Central memory CD8-positive, alpha-beta T cell (primary cell): ENCODE data around the gene TCF25.
A peak's percentile ranks its signal among the peaks of the same experiment; 100 is the strongest.
"Not testable (repeated sequence)": the region's sequence is repeated elsewhere in the genome, so short reads cannot be mapped to it uniquely, and the experiment has no call there.

ENCODE experiments used
- ATAC-seq: fragments of 150-1000 bp; cut with Tn5 transposase; replicated peaks from 2 replicates; pipeline ENCODE4 v1.10.0; 2022; ENCODE audit warnings: mild to moderate bottlenecking, moderate FRiP score, moderate number of reproducible peaks; ENCODE audit not compliant: poor library complexity, severe bottlenecking; ENCODE audit errors: extremely low read depth
- DNase-seq, 2 donors: peaks; one replicate each; pipeline ENCODE4 v3.0.0; 2021; ENCODE audit warnings: low spot score in 2 of 2
- H3K27ac Mint-ChIP-seq: one replicate; pipeline ENCODE4 v1.8.0; 2022; ENCODE audit warnings: low read depth, mild to moderate bottlenecking, moderate library complexity, mixed read lengths
- H3K27me3 Mint-ChIP-seq: one replicate; pipeline ENCODE4 v1.8.0; 2022; ENCODE audit warnings: mixed read lengths
- H3K36me3 Mint-ChIP-seq: one replicate; pipeline ENCODE4 v1.8.0; 2022; ENCODE audit warnings: mild to moderate bottlenecking, moderate library complexity, mixed read lengths; ENCODE audit not compliant: insufficient read depth
- H3K4me1 Mint-ChIP-seq: one replicate; pipeline ENCODE4 v1.8.0; 2022; ENCODE audit warnings: mixed read lengths
- H3K4me3 Mint-ChIP-seq: one replicate; pipeline ENCODE4 v1.8.0; 2022; ENCODE audit warnings: mild to moderate bottlenecking, moderate library complexity, mixed read lengths
- H3K9me3 Mint-ChIP-seq: one replicate; pipeline ENCODE4 v1.8.0; 2022; ENCODE audit warnings: mixed read lengths

TCF25 gene

GRCh38 chr16:89873109-89873971 lies at the start of gene TCF25:
TCF25 (plus strand) TSS chr16:89873592; CDS start chr16:89873668, 76 bp downstream.
- ATAC-seq (peak; percentile 33), DNase-seq (peak; percentile 68 to 73)
- H3K4me1 Mint-ChIP-seq: peaks cover 11% of the 10 kb centered on the region
- H3K27me3 Mint-ChIP-seq: no peaks in the 10 kb centered on the region
- peak within 1 kb of the TSS; percentile 91 for H3K4me3 Mint-ChIP-seq
- H3K27ac Mint-ChIP-seq: peak within 1 kb of the TSS; percentile 92
- peaks cover 5% of the 10 kb centered on the region for H3K9me3 Mint-ChIP-seq
- peaks cover 31% of the 10 kb centered on the region for H3K36me3 Mint-ChIP-seq

DNA sequence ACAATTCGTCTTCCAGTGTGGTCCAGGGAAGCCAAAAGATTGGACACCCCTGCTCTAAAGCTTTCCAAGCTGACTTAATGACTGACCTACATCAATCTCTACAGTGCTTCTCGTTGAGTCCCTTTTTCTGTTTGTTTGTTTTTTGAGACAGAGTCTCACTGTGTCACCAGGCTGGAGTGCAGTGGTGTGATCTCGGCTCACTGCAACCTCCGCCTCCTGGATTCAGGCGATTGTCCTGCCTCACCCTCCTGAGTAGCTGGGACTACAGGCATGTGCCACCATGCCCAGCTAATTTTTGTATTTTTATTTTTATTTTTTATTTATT lies 49.6 kb upstream of the TCF25 start:
- not testable (repeated sequence) for H3K36me3 Mint-ChIP-seq, H3K27me3 Mint-ChIP-seq, H3K9me3 Mint-ChIP-seq, DNase-seq, ATAC-seq, H3K4me3 Mint-ChIP-seq, H3K27ac Mint-ChIP-seq
- peaks cover 24% of the 10 kb centered on the region for H3K4me1 Mint-ChIP-seq

- peaks cover 21% of the 10 kb centered on the region for H3K4me1 Mint-ChIP-seq
- DNase-seq (no peak), ATAC-seq (no peak)
- no peaks in the 10 kb centered on the region for H3K27me3 Mint-ChIP-seq
- H3K27ac Mint-ChIP-seq: no peak overlapping the region
- no peaks in the 10 kb centered on the region for H3K9me3 Mint-ChIP-seq
- peak overlapping the region; percentile 34 for H3K4me3 Mint-ChIP-seq
- no peaks in the 10 kb centered on the region for H3K36me3 Mint-ChIP-seq
These were observed 46.6 kb upstream of the TCF25 start for GRCh38 chr16:89826531-89827382.

- Mint-ChIP-seq H3K36me3 (no peaks in the 10 kb centered on the region), H3K4me3 (no peak overlapping the region), H3K9me3 (no peaks in the 10 kb centered on the region), H3K4me1 (peaks cover 13% of the 10 kb centered on the region), H3K27ac (no peak overlapping the region), H3K27me3 (no peaks in the 10 kb centered on the region)
- no peak for ATAC-seq
- no peak for DNase-seq
These were observed 45.8 kb upstream of the TCF25 start for GRCh38 chr16:89827383-89828198.

GRCh38 chr16:89828199-89828869 lies 45.1 kb upstream of the TCF25 start, which contains the start of gene SPIRE2:
SPIRE2 (plus strand) TSS chr16:89828475; CDS start chr16:89828551, 76 bp downstream.
- no peak within 1 kb of the TSS for H3K27ac Mint-ChIP-seq
- DNase-seq: peak; percentile 62

DNA sequence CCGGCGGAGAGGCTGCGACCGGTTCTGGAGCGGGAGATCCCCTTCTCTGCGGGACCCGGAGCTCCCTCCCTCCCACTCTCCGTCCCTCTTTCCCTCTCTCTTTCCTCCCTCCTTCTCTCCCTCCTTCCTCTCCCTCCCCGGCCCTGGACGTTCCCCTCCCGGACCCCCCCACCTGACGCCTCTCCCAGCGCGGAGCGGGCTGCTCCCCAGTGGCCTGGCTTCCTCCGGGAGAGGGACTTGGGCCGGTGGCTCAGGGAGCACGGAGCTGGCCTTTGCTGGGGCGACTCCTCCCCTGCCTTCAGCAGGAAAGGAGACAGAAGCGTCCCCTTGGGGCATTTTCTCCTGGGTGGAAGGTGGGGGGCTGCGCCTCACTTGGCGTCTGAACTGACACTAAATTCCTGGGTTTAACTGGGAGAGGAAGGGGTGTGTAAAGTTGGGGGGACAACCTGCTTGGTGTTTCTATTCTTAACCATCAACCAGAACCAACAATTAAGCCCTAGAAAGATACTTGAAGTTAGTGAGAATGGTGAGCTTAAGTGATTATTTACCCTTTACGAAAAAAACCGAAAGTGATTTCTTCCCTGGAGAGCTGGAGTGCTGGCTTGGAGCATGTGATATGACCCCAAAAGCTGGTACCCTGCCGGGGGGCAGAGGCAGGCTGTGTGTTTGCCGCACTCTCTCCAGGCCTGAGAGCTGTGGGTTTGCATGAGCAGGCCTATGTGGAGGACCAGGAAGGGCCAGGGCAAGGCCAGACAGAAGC lies 44.3 kb upstream of the TCF25 start:
- ATAC-seq (no peak), DNase-seq (no peak)
- Mint-ChIP-seq H3K4me3 (peak overlapping the region; percentile 41), H3K36me3 (no peaks in the 10 kb centered on the region), H3K27me3 (no peaks in the 10 kb centered on the region), H3K9me3 (no peaks in the 10 kb centered on the region), H3K4me1 (peaks cover 11% of the 10 kb centered on the region), H3K27ac (no peak overlapping the region)

More at GRCh38 chr16:89828199-89828869, 45.1 kb upstream of the TCF25 start, which contains the start of gene SPIRE2:
- Mint-ChIP-seq H3K36me3 (no peaks in the 10 kb centered on the region), H3K27me3 (no peaks in the 10 kb centered on the region), H3K4me1 (peaks cover 11% of the 10 kb centered on the region), H3K4me3 (peak within 1 kb of the TSS; percentile 41), H3K9me3 (no peaks in the 10 kb centered on the region)
- peak; percentile 97 for ATAC-seq

DNA sequence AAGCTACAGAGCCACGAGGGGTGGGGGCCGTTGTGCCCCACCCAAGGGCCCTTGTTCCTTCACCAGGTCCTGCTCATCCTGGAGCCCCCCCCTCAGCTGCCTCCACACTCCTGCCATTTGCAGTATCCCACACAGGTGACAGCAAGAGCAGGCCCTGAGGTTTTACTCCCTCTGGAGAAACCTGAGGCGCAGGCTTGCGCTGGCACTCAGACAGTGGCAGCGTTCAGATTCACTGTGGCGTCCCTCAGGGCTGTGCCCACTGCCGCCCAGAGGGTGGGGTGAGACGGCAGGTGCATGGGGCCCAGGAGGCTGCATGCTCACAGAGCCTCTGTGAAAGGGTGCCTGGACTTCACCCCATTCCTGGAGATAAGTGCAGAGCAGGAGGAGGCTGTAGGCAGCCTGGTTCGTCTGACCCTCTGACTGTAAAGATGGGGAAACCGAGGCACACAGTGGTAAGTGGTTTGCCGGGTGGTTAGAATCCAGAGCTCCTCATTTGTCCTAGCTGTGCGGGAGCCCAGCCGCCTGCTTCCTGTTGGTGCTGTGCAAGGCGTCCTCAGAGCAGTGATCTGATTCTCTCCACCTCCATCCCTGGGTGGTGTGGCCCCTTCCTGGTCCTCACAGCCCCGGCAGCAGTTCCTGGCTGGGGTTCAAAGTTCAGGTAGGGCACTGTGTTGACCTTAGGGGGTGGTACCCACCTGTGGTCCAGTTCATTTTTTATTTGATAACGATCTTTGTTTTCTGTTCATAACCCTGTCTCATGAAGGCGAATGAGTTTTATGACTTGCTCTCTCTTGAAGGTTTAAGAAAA lies 43.6 kb upstream of the TCF25 start:
- no peak for ATAC-seq
- Mint-ChIP-seq H3K4me1 (peaks cover 11% of the 10 kb centered on the region), H3K27ac (no peak overlapping the region), H3K9me3 (no peaks in the 10 kb centered on the region), H3K27me3 (no peaks in the 10 kb centered on the region), H3K4me3 (peak overlapping the region; percentile 30), H3K36me3 (no peaks in the 10 kb centered on the region)
- DNase-seq: no peak

DNA sequence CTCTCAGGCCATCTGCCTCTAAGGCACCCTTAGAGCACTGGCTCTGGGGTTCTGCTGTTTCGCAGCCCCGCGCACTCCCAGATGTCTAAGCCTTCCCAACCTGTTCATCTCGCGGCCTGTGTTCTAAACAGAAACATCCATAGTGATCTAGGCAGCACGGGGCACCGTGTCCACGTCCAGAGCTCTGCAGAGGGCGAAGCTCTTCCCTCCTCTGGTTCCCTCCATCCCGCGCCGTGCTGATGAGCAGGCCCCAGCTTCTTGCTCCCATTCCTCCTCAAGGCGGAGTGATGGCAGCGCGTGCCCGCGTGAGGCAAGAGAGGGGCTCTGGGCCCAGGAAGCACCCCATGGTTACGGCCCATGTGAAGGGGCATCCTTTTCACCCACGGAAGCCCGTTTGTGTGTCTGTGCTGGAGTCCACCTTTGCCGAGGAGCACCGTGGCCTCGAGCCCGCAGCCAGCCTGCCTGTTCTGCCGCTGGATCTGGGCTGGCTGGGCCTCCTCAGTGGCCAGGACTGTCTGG lies 41.5 kb upstream of the TCF25 start:
- no peak for ATAC-seq
- Mint-ChIP-seq H3K27ac (no peak overlapping the region), H3K36me3 (no peaks in the 10 kb centered on the region)

DNA sequence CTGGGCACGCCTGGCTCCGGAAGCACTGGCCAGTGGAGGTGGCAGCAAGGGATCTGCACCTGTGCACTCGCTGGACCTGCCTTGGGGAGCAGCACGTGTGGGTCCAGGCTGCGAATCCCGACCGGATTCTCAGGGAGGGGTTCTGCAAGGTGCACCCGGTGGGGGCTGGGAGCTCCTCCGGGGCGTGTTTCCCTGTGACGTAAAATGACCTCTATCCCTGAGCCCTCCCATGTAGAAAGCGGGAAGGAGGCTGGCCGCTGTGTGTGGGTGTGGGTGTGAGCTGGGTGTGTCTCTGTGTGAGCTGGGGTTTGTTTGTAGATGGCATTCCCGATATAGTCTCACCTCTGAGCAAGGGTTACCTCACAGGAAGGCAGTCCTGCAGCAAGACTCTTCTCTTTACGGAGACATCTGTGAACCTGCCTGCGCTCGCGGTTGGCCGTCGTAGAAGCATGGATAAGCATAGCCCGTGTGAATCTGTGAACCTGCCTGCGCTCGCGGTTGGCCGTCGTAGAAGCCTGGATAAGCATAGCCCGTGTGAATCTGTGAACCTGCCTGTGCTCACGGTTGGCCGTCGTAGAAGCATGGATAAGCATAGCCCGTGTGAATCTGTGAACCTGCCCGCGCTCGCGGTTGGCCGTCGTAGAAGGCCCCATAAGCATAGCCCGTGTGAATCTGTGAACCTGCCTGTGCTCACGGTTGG lies 39.6 kb upstream of the TCF25 start:
- not testable (repeated sequence) for H3K36me3 Mint-ChIP-seq, DNase-seq, H3K27me3 Mint-ChIP-seq, ATAC-seq, H3K4me3 Mint-ChIP-seq, H3K27ac Mint-ChIP-seq, H3K9me3 Mint-ChIP-seq
- peaks cover 16% of the 10 kb centered on the region for H3K4me1 Mint-ChIP-seq

More for the DNA sequence above, 41.5 kb upstream of the TCF25 start:
- H3K4me1 Mint-ChIP-seq: peaks cover 11% of the 10 kb centered on the region
- H3K9me3 Mint-ChIP-seq: no peaks in the 10 kb centered on the region
- no peak overlapping the region for H3K4me3 Mint-ChIP-seq
- H3K27me3 Mint-ChIP-seq: no peaks in the 10 kb centered on the region
- no peak for DNase-seq

DNA sequence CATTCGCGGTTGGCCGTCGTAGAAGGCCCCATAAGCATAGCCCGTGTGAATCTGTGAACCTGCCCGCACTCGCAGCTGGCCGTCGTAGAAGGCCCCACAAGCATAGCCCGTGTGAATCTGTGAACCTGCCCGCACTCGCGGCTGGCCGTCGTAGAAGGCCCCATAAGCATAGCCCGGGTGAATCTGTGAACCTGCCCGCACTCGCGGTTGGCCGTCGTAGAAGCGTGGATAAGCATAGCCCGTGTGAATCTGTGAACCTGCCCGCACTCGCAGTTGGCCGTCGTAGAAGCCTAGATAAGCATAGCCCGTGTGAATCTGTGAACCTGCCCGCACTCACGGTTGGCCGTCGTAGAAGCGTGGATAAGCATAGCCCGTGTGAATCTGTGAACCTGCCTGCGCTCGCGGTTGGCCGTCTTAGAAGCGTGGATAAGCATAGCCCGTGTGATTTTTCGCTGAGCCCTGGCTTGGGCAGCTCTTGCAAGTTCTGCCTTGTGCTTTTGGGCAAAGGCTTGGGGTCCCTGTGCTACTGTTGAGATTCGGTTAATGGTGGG lies 38.5 kb upstream of the TCF25 start:
- not testable (repeated sequence) for H3K36me3 Mint-ChIP-seq, DNase-seq, H3K9me3 Mint-ChIP-seq, H3K4me3 Mint-ChIP-seq, ATAC-seq, H3K27me3 Mint-ChIP-seq, H3K27ac Mint-ChIP-seq
- H3K4me1 Mint-ChIP-seq: peaks cover 12% of the 10 kb centered on the region
